Measurements from ENCODE around the gene NRM.

NRM gene

GRCh38 chr6:30730601-30731435, 40.0 kb upstream of the NRM start:
- H3K27ac ChIP-seq (ENCODE audit: extremely low read depth, low read depth, low read length) = no peak overlapping the region
- POLR2A ChIA-PET = interaction anchor here (0.6 to 6.5 kb wide), 30 partner anchors 8 to 668 kb away, joined by 3 to 61 read pairs (median 4); partner anchors contain the start of genes ABCF1, DDR1, DHX16 and FLOT1
- TF ChIP-seq ZNF513 (tag by site-specific recombination; IDR thresholded peaks at IDR 0.05) = no peak
- peak; percentile 97 for TF ChIP-seq OSR2 (tag by site-specific recombination; IDR thresholded peaks at IDR 0.05)
- 0 out of 2 replicates have a peak, but pooled peaks have one; percentile 45 for TF ChIP-seq ZNF223 (tag by site-specific recombination; IDR thresholded peaks at IDR 0.05)
- TF ChIP-seq ZBTB48 (tag by site-specific recombination; IDR thresholded peaks at IDR 0.05) = no peak
- no peak for TF ChIP-seq TRIM28 (IDR thresholded peaks at IDR 0.05; ENCODE audit: borderline replicate concordance, low read length)
- peak; percentile 52 for TF ChIP-seq PRDM10 (tag by site-specific recombination; IDR thresholded peaks at IDR 0.05)
- TF ChIP-seq ATF2 (tag by site-specific recombination; IDR thresholded peaks at IDR 0.05; ENCODE audit: low read depth) = no peak
- peak; percentile 89 for TF ChIP-seq ZNF10 (tag by site-specific recombination; IDR thresholded peaks at IDR 0.05)
- peak; percentile 50; the same call in 1 of the 2 replicates for TF ChIP-seq GLIS1 (tag by site-specific recombination; IDR thresholded peaks at IDR 0.05)
- TF ChIP-seq ZNF394 (tag by site-specific recombination; IDR thresholded peaks at IDR 0.05; ENCODE audit: borderline replicate concordance) = peak; percentile 80; the same call in 1 of the 2 replicates
- TF ChIP-seq HOXA7 (CRISPR knock-in tag; IDR thresholded peaks at IDR 0.05; ENCODE audit: borderline replicate concordance) = no peak
- peak; percentile 46; the same call in 1 of the 2 replicates for TF ChIP-seq ZNF629 (tag by site-specific recombination; IDR thresholded peaks at IDR 0.05)
- TF ChIP-seq ZNF121 (tag by site-specific recombination; IDR thresholded peaks at IDR 0.05) = no peak; the same call in 1 of the 2 replicates
- TF ChIP-seq ZNF501 (tag by site-specific recombination; IDR thresholded peaks at IDR 0.05) = peak; percentile 47; the same call in 1 of the 2 replicates
- TF ChIP-seq ZFP69B (tag by site-specific recombination; IDR thresholded peaks at IDR 0.05) = peak; percentile 44; the same call in 1 of the 2 replicates
- no peak for TF ChIP-seq ZNF837 (tag by site-specific recombination; IDR thresholded peaks at IDR 0.05)
- peak; percentile 58; the same call in 1 of the 2 replicates for TF ChIP-seq SP7 (tag by site-specific recombination; IDR thresholded peaks at IDR 0.05)
- TF ChIP-seq ZNF792 (tag by site-specific recombination; IDR thresholded peaks at IDR 0.05) = no peak
- no peak for TF ChIP-seq ZNF404 (tag by site-specific recombination; IDR thresholded peaks at IDR 0.05)
- TF ChIP-seq ZBTB17 (tag by site-specific recombination; IDR thresholded peaks at IDR 0.05) = peak; percentile 93
- TF ChIP-seq ZNF248 (tag by site-specific recombination; IDR thresholded peaks at IDR 0.05) = no peak
- TF ChIP-seq ZNF423 (tag by site-specific recombination; IDR thresholded peaks at IDR 0.05) = no peak; the same call in 1 of the 2 replicates
- TF ChIP-seq GLIS2 (tag by site-specific recombination; IDR thresholded peaks at IDR 0.05) = peak; percentile 21; the same call in 1 of the 2 replicates
- no peak for TF ChIP-seq ZNF518A (tag by site-specific recombination; conservative IDR thresholded peaks at IDR 0.05; ENCODE audit: low read depth)
- TF ChIP-seq ZNF266 (tag by site-specific recombination; IDR thresholded peaks at IDR 0.05; ENCODE audit: low read depth) = no peak
- no peak for TF ChIP-seq OVOL3 (tag by site-specific recombination; IDR thresholded peaks at IDR 0.05)

More at GRCh38 chr6:30730601-30731435, 40.0 kb upstream of the NRM start:
- CTCF ChIA-PET = interaction anchor here (0.5 to 18.7 kb wide), 89 partner anchors 8 to 356 kb away, joined by 3 to 692 read pairs (median 5); partner anchors contain the start of genes DHX16, FLOT1, MDC1 and MRPS18B
- H3K4me3 ChIP-seq (ENCODE audit: low read depth, low read length) = no peak overlapping the region
- H3K36me3 ChIP-seq (ENCODE audit: control insufficient read depth in 2 of 2, insufficient read depth in 1 of 2, low read length in 2 of 2) = peaks cover 34 to 77% of the 10 kb centered on the region in 2 experiments; a peak in 2 of 3 replicates
- H3K4me1 ChIP-seq (ENCODE audit: control insufficient read depth, insufficient read depth, low read length) = peaks cover 4% of the 10 kb centered on the region
- no peaks in the 10 kb centered on the region for H3K9me3 ChIP-seq (ENCODE audit: control insufficient read depth, insufficient read depth, low read depth, low read length)
